ENCODE results near the gene GAREM1.

Gene GAREM1

DNA sequence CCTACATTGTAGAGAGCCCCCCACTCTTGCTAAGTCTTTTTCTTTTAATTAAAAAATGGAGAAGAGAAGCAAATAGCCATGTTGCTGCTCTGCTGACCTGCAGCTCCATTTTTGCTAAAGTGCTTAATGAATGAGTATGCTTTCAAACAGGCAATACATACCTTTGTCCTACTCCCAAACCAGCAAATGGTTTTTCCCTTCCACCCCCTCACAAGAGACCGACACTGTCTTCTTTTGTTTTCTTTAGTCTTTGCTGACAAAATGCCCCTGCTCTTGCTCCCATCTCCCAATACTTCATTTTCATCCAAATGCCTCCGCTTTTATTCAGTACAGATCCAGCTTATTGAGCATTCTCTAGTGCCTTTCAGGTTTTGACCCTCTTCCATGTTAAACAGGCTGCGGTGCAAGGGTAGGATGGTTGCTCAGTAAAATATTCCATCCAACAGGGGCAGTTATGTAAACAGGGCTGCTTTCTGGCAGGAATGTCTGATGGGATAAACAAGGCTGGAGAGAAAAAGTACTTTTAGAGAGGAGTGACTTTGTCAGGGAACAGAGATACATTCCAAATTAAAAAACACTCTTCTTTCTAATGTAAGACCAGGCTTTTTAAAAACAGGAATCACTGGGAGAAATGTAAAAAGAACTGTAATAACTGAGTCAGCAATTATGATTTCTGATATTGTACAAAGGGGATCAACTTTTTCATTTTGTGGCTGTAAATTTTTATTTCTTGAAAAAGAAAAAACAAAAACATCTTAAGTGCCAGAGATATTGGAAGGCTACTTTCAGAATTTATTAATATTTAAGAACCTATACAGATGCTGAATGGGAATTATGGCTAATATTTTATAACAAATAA is 144.0 kb downstream of the GAREM1 start:
- TF ChIP-seq POLR2A (IDR thresholded peaks at IDR 0.05; ENCODE audit: extremely low read depth, insufficient read length) (no peak), MYC (IDR thresholded peaks at IDR 0.05; ENCODE audit: low read depth, low read length) (no peak)
- TF ChIP-seq, protein P1, sequence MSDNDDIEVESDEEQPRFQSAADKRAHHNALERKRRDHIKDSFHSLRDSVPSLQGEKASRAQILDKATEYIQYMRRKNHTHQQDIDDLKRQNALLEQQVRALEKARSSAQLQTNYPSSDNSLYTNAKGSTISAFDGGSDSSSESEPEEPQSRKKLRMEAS (IDR thresholded peaks at IDR 0.05; ENCODE audit: low read depth, low read length): no peak
- TF ChIP-seq, protein P2, sequence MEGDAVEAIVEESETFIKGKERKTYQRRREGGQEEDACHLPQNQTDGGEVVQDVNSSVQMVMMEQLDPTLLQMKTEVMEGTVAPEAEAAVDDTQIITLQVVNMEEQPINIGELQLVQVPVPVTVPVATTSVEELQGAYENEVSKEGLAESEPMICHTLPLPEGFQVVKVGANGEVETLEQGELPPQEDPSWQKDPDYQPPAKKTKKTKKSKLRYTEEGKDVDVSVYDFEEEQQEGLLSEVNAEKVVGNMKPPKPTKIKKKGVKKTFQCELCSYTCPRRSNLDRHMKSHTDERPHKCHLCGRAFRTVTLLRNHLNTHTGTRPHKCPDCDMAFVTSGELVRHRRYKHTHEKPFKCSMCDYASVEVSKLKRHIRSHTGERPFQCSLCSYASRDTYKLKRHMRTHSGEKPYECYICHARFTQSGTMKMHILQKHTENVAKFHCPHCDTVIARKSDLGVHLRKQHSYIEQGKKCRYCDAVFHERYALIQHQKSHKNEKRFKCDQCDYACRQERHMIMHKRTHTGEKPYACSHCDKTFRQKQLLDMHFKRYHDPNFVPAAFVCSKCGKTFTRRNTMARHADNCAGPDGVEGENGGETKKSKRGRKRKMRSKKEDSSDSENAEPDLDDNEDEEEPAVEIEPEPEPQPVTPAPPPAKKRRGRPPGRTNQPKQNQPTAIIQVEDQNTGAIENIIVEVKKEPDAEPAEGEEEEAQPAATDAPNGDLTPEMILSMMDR (IDR thresholded peaks at IDR 0.05; ENCODE audit: low read depth, low read length): no peak
- H3K4me3 ChIP-seq (ENCODE audit: low read depth, low read length): no peak overlapping the region
- no peak for DNase-seq (ENCODE audit: low read depth)

DNA sequence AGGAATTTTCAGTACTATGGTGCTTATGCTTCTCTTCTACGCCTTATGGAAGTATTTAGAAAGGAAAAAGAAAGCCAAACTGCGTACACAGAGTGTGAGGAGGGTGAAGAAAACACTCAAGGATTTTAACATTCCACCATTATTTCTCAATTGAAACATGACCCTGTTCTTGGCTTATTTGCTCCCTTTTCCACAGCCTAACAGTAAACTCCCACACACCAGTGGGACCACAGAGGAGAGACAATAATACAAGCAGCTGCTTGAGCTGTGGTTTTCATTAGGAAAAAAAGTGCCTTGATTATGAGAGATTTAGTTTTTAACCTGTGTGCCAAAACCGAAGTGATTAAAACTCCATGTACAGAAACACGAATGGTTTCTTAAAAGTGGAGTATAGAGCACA is 146.5 kb downstream of the GAREM1 start:
- DNase-seq (ENCODE audit: low read depth): no peak
- TF ChIP-seq, protein P2 (IDR thresholded peaks at IDR 0.05; ENCODE audit: low read depth, low read length): no peak
- TF ChIP-seq MYC (IDR thresholded peaks at IDR 0.05; ENCODE audit: low read depth, low read length) (no peak), POLR2A (IDR thresholded peaks at IDR 0.05; ENCODE audit: extremely low read depth, insufficient read length) (no peak)
- TF ChIP-seq, protein P1 (IDR thresholded peaks at IDR 0.05; ENCODE audit: low read depth, low read length): no peak
- H3K4me3 ChIP-seq (ENCODE audit: low read depth, low read length): no peak overlapping the region

DNA sequence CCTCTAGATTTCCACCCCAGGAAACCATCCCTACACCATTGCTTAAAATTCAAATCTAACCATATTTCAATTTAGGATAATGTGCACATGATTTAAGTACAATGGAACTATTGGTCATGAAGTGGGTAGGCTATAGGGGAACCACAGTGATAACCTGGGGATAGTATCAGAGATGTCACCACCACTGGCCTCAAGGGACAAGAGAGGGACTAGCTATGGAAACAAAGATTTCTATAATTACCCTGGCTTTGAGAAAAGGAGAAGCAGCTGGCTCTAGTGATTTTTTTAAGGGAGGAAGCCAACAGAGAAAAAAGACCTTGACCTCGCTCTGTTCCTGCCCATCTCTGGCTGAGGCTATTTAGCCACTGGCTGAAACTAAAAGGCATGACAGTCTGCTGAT is 148.9 kb downstream of the GAREM1 start:
- TF ChIP-seq, protein P1 (IDR thresholded peaks at IDR 0.05; ENCODE audit: low read depth, low read length): no peak
- TF ChIP-seq, protein P2 (IDR thresholded peaks at IDR 0.05; ENCODE audit: low read depth, low read length): no peak
- TF ChIP-seq MYC (IDR thresholded peaks at IDR 0.05; ENCODE audit: low read depth, low read length) (no peak), POLR2A (IDR thresholded peaks at IDR 0.05; ENCODE audit: extremely low read depth, insufficient read length) (no peak)
- DNase-seq (ENCODE audit: low read depth): no peak
- H3K4me3 ChIP-seq (ENCODE audit: low read depth, low read length): no peak overlapping the region

DNA sequence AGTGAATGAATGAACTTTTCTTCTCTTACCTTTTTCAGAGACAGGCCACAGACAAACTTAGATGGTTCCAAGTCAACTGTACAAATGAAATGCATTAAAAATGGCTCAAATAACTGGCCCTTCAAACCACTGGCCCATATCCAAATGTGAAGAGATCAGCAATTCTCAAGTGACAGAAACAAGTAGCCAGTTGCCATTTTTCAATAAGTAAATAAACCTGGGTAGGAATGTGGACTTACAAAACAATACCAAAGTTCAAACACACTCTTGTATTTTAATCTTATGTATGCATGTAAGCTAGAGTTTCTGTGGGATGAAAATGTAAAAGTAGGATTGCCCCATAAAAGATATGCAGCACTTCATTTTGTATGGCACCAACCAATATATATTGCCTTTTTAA is 151.6 kb downstream of the GAREM1 start:
- no peak for DNase-seq (ENCODE audit: low read depth)
- no peak overlapping the region for H3K4me3 ChIP-seq (ENCODE audit: low read depth, low read length)
- TF ChIP-seq MYC (IDR thresholded peaks at IDR 0.05; ENCODE audit: low read depth, low read length): no peak
- no peak for TF ChIP-seq POLR2A (IDR thresholded peaks at IDR 0.05; ENCODE audit: extremely low read depth, insufficient read length)
- TF ChIP-seq, protein P1 (IDR thresholded peaks at IDR 0.05; ENCODE audit: low read depth, low read length): no peak
- TF ChIP-seq, protein P2 (IDR thresholded peaks at IDR 0.05; ENCODE audit: low read depth, low read length): no peak

DNA sequence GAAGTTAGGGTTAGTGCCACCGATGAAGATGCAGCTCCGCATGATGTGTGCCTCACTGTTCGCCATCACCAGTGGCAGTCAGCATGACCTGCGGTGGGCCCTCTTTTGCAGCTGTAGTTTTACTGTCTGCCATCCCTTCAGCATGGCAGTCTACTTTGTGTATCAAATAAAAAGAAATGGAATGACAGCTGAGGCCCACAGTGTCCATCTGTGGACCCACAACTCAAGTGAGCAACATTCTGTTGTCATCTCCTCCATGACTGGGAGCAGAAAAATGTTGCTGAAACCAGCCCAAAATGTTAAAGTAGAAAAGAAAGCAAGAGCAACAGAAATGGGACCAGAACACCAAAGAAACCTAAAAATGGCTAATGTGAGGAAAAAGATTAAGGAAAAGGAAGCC is 152.1 kb downstream of the GAREM1 start:
- DNase-seq (ENCODE audit: low read depth): no peak
- no peak overlapping the region for H3K4me3 ChIP-seq (ENCODE audit: low read depth, low read length)
- TF ChIP-seq, protein P2 (IDR thresholded peaks at IDR 0.05; ENCODE audit: low read depth, low read length): no peak
- TF ChIP-seq, protein P1 (IDR thresholded peaks at IDR 0.05; ENCODE audit: low read depth, low read length): no peak
- TF ChIP-seq MYC (IDR thresholded peaks at IDR 0.05; ENCODE audit: low read depth, low read length): no peak
- no peak for TF ChIP-seq POLR2A (IDR thresholded peaks at IDR 0.05; ENCODE audit: extremely low read depth, insufficient read length)

All from NB4 (cell line).